Cardiac fibroblast (primary cell): ENCODE data around the gene RPUSD3.

Experiments
- DNase-seq, 2 donors: peaks; one replicate each; pipeline versions ENCODE4 v3.0.0 to v3.0.0-alpha.2; 2010; ENCODE audit warnings: low read depth in 2 of 2
- H3K4me3 ChIP-seq, 2 donors: replicated peaks in 1 of 2; 1 replicate in 1 of 2; 2 replicates in 1 of 2; pipeline ENCODE4 v1.5.1; 2011; ENCODE audit warnings: low read depth in 2 of 2, low read length in 2 of 2, mild to moderate bottlenecking in 2 of 2, moderate library complexity in 1 of 2
- TF ChIP-seq, protein P1 (sequence below): IDR thresholded peaks from one replicate; pipeline ENCODE4 v1.5.1; 2011; ENCODE audit warnings: low read depth, mild to moderate bottlenecking, low read length, inconsistent platforms

Gene RPUSD3

DNA sequence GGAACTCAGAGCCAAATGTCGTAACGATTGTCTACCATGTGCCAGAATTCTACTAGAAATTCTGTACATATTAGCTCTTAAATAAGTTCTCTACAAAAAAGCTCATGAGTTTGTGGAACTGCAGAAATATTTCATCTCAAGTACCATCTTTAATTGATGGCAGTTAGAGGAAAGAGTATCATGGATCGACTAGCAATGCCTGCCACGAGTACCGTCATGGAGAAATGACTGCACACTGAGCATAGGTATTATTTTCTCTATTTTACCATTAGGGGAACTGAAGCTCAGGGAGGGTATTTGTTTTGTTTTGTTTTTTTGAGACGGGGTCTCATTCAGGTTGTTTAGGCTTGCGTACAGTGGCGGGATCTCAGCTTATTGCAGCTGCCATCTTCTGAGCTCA lies 2.8 kb downstream of the RPUSD3 start:
- DNase-seq = no peak
- no peak overlapping the region for H3K4me3 ChIP-seq
- TF ChIP-seq, protein P1, sequence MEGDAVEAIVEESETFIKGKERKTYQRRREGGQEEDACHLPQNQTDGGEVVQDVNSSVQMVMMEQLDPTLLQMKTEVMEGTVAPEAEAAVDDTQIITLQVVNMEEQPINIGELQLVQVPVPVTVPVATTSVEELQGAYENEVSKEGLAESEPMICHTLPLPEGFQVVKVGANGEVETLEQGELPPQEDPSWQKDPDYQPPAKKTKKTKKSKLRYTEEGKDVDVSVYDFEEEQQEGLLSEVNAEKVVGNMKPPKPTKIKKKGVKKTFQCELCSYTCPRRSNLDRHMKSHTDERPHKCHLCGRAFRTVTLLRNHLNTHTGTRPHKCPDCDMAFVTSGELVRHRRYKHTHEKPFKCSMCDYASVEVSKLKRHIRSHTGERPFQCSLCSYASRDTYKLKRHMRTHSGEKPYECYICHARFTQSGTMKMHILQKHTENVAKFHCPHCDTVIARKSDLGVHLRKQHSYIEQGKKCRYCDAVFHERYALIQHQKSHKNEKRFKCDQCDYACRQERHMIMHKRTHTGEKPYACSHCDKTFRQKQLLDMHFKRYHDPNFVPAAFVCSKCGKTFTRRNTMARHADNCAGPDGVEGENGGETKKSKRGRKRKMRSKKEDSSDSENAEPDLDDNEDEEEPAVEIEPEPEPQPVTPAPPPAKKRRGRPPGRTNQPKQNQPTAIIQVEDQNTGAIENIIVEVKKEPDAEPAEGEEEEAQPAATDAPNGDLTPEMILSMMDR = no peak

DNA sequence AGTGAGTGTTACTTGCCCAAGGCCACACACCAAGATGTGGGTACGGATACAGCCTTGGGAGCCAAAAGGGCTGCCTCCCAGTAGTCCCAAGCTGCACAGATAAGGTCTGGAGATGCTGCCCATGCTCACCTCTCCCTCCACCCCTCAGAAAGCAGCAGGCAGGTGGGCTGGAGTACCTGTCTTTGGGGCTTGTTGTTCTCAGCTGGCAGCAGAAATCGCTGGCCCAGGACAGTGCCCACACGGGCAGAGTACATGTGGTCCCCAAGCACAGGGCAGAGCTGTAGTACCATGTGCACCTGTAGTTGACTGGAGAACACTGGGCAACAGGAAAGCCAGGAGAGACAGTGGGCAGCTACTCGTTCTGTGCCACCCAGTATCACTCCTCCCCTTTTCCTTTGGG lies 5.0 kb downstream of the RPUSD3 start:
- no peak overlapping the region for H3K4me3 ChIP-seq
- DNase-seq = no peak
- TF ChIP-seq, protein P1 = no peak

DNA sequence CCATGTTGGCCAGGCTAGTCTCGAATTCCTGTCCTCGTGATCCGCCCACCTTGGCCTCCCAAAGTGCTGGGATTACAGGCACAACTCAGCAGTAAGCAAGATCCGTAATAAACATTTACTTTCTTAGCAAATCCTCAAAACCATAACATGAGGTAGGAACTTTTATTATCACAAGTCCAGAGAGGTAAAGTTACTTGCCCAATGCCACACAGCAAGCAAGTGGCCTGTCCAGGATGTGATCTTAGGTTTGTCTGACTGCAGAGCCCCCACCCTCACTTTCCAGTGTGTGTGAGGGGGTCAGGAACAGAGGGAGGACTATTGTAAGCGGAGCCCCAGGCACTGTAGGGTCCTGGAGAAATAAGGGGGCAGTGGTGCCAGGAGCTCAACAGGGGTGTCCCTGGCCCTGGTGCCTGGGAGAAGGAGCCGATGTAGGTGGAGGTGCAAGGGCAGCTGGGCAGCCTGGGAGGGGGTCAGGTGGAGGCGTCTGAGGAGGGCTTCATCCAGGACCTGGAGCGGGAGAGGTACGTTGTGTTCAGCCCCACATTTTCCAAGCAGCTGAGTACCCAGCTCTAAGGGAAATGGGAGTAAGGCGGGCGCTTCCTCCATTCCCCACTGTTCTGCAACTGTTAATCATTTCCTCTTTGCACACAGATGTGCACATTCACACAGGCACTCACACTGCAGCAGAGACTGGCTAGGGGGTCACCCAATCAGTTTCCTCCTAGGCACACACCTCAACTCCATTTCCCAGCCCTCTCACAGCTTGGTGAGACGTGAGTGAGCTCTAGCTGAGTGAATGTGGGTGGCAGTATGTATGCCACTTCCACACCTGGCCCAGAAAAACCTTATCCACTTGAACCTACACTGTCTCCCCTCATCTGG lies 5.9 kb downstream of the RPUSD3 start:
- DNase-seq = peak; percentile 12 to 46
- H3K4me3 ChIP-seq = no peak overlapping the region
- TF ChIP-seq, protein P1 = no peak

DNA sequence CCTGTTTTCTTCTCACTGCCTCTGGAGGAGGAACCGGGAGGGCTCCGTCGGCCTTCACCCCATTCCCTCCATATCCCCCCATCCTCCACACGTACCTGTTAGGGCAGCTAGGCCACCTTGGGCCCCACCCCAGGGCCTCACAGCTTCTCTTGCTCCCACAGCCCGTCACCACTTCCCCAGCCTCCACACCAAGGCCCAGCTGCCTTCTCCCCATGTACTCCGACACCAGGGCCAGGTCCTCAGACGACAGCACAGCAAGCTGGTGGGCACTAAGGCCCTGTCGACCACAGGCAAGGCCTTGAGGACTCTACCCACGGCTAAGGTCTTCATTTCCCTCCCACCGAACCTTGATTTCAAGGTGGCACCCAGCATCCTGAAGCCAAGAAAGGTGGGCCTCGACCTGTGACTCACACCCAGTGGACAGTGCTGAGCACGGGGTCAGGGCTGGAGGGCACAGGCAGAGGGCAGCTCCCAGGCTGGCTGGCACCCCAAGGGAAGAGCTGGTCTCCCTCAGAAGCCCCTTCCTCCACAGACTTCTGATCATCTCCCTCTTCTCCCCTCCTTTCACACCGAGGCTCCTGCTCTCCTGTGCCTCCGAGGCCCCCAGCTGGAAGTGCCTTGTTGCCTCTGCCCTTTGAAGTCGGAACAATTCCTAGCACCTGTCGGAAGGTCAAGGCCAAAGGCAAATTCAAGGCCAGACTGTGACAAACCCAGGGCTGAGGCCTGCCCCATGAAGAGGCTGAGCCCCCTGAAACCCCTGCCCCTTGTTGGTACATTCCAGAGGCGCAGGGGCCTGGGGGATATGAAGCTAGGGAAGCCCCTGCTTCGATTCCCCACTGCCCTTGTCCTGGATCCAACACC lies 9.1 kb downstream of the RPUSD3 start:
- TF ChIP-seq, protein P1 = no peak
- H3K4me3 ChIP-seq = no peak overlapping the region
- DNase-seq = no peak

DNA sequence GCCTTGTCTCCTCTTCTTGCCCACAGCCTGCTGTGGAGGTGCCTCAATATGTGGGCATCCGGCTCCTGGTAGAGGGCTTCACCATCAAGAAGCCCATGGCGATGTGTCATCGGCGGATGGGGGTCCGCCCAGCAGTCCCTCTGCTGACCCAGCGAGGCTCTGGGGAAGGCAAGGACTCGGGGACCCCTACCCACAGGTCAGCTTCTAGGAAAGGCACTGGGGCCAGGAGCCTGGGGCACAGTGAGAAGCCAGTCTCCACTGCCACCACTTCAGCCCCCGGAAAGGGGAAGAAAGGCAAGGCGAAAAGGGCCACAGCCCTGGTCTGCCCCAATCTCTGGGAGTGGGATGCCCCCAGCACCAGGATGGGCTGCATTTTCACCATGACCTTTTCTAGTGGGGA lies 10.7 kb downstream of the RPUSD3 start:
- DNase-seq = no peak
- H3K4me3 ChIP-seq = no peak overlapping the region
- TF ChIP-seq, protein P1 = no peak

DNA sequence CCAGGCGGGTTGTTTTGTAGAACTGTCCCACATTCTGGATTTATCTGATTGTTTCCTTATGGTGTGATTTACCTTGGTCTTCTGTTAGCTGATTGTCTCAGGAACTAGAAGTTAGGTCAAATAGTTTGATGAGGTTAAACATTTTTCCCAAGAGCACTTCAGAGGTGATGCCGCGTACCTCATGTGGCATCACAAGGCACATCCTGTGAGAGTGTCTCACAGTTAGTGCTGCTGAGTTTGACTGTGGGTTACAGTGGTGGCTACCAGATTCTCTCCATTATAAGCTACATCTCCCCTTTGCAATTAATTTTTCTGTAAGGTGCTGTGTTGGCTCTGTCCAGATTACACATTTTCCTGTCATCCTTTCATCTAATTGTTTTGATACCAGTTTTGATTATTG lies 12.6 kb downstream of the RPUSD3 start:
- no peak overlapping the region for H3K4me3 ChIP-seq
- no peak for DNase-seq
- TF ChIP-seq, protein P1 = no peak
